ENCODE results near the gene FGF18.

The FGF18 gene

GRCh38 chr5:171387345-171387969 lies 32.0 kb upstream of the FGF18 start, which contains the start of gene NPM1 (continued):
- TF ChIP-seq SP2 (tag by site-specific recombination; IDR thresholded peaks at IDR 0.05) (peak; percentile 97), ZNF19 (tag by site-specific recombination; IDR thresholded peaks at IDR 0.05; ENCODE audit: low read depth) (no peak), ZNF513 (tag by site-specific recombination; IDR thresholded peaks at IDR 0.05) (no peak), ZNF473 (tag by site-specific recombination; IDR thresholded peaks at IDR 0.05) (no peak), MEIS1 (CRISPR knock-in tag; IDR thresholded peaks at IDR 0.05; ENCODE audit: borderline replicate concordance) (no peak), ZNF629 (tag by site-specific recombination; IDR thresholded peaks at IDR 0.05) (peak; percentile 70), HOXD13 (CRISPR knock-in tag; IDR thresholded peaks at IDR 0.05; ENCODE audit: borderline replicate concordance) (no peak), KLF8 (tag by site-specific recombination; IDR thresholded peaks at IDR 0.05) (peak; percentile 59), GLIS2 (tag by site-specific recombination; IDR thresholded peaks at IDR 0.05) (peak; percentile 90), HOXC10 (CRISPR knock-in tag; IDR thresholded peaks at IDR 0.05) (no peak), ZNF335 (tag by site-specific recombination; conservative IDR thresholded peaks at IDR 0.05) (peak; percentile 95), ZNF366 (tag by site-specific recombination; conservative IDR thresholded peaks at IDR 0.05) (peak; percentile 87; the same call in 1 of the 2 replicates), ZNF610 (tag by site-specific recombination; IDR thresholded peaks at IDR 0.05; ENCODE audit: borderline replicate concordance) (peak; percentile 38; the same call in 1 of the 2 replicates), ZNF514 (tag by site-specific recombination; IDR thresholded peaks at IDR 0.05) (no peak)

- Histone ChIP-seq H3K36me3 (ENCODE audit: control insufficient read depth in 2 of 2, insufficient read depth in 1 of 2, low read length in 2 of 2) (peaks cover 21 to 48% of the 10 kb centered on the region in 2 experiments), H3K4me3 (ENCODE audit: low read depth, low read length) (peak overlapping the region; percentile 90), H3K9me3 (ENCODE audit: control insufficient read depth, insufficient read depth, low read depth, low read length) (no peaks in the 10 kb centered on the region), H3K27ac (ENCODE audit: extremely low read depth, low read depth, low read length) (peak overlapping the region; percentile 89), H3K4me1 (ENCODE audit: control insufficient read depth, insufficient read depth, low read length) (no peaks in the 10 kb centered on the region)
- ChIA-PET CTCF (interaction anchor here (0.5 kb wide), 1 partner anchor 22 kb away, joined by 6 read pairs; no protein-coding TSS in a partner anchor), POLR2A (interaction anchor here (0.5 to 1.9 kb wide), 10 partner anchors 8 to 804 kb away, joined by 3 to 9 read pairs (median 6); partner anchors contain the start of genes FBXW11, FGF18, STK10 and TLX3)
- TF ChIP-seq ZNF513 (tag by site-specific recombination; IDR thresholded peaks at IDR 0.05) = no peak
- TF ChIP-seq ZNF791 (tag by site-specific recombination; IDR thresholded peaks at IDR 0.05) = no peak
- TF ChIP-seq ZNF704 (tag by site-specific recombination; IDR thresholded peaks at IDR 0.05) = 0 out of 2 replicates have a peak, but pooled peaks have one; percentile 6
- TF ChIP-seq TSHZ1 (tag by site-specific recombination; IDR thresholded peaks at IDR 0.05; ENCODE audit: borderline replicate concordance) = no peak
- 0 out of 2 replicates have a peak, but pooled peaks have one; percentile 13 for TF ChIP-seq ZNF837 (tag by site-specific recombination; IDR thresholded peaks at IDR 0.05)
- TF ChIP-seq TCF7L2 (IDR thresholded peaks at IDR 0.05; ENCODE audit: borderline replicate concordance, low read depth, low read length) = no peak
- no peak for TF ChIP-seq ZNF223 (tag by site-specific recombination; IDR thresholded peaks at IDR 0.05)
- peak; percentile 49; the same call in 1 of the 2 replicates for TF ChIP-seq ZNF76 (tag by site-specific recombination; IDR thresholded peaks at IDR 0.05; ENCODE audit: borderline replicate concordance, low read depth)
- no peak for TF ChIP-seq ZFP41 (tag by site-specific recombination; IDR thresholded peaks at IDR 0.05; ENCODE audit: borderline replicate concordance)
- TF ChIP-seq ZNF692 (tag by site-specific recombination; IDR thresholded peaks at IDR 0.05) = 0 out of 2 replicates have a peak, but pooled peaks have one; percentile 15
- TF ChIP-seq ZNF221 (tag by site-specific recombination; IDR thresholded peaks at IDR 0.05; ENCODE audit: borderline replicate concordance) = no peak
- TF ChIP-seq ZNF292 (tag by site-specific recombination; IDR thresholded peaks at IDR 0.05; ENCODE audit: borderline replicate concordance, low read depth) = no peak
- no peak for TF ChIP-seq ZSCAN30 (tag by site-specific recombination; IDR thresholded peaks at IDR 0.05)
Measured at GRCh38 chr5:171387970-171388815, 31.3 kb upstream of the FGF18 start.
